ES-I3 (cell line): ENCODE data around the gene VAV2.

Source experiments
- H3K36me3 ChIP-seq: 2 replicates; pipeline ENCODE4 v1.6.1; 2013; ENCODE audit warnings: mild to moderate bottlenecking, low read length, control low read depth, moderate library complexity; ENCODE audit not compliant: insufficient read depth
- H3K4me1 ChIP-seq: 2 replicates; pipeline ENCODE4 v1.6.1; 2013; ENCODE audit warnings: mild to moderate bottlenecking, control low read depth, low read length; ENCODE audit not compliant: insufficient read depth
- H3K9ac ChIP-seq: 2 replicates; pipeline ENCODE4 v1.6.1; 2013; ENCODE audit warnings: low read depth, mild to moderate bottlenecking, low read length, moderate library complexity
- H3K9me3 ChIP-seq: 2 replicates; pipeline ENCODE4 v1.6.1; 2013; ENCODE audit warnings: mild to moderate bottlenecking, low read length, moderate library complexity; ENCODE audit not compliant: control insufficient read depth, insufficient read depth

VAV2 gene

DNA sequence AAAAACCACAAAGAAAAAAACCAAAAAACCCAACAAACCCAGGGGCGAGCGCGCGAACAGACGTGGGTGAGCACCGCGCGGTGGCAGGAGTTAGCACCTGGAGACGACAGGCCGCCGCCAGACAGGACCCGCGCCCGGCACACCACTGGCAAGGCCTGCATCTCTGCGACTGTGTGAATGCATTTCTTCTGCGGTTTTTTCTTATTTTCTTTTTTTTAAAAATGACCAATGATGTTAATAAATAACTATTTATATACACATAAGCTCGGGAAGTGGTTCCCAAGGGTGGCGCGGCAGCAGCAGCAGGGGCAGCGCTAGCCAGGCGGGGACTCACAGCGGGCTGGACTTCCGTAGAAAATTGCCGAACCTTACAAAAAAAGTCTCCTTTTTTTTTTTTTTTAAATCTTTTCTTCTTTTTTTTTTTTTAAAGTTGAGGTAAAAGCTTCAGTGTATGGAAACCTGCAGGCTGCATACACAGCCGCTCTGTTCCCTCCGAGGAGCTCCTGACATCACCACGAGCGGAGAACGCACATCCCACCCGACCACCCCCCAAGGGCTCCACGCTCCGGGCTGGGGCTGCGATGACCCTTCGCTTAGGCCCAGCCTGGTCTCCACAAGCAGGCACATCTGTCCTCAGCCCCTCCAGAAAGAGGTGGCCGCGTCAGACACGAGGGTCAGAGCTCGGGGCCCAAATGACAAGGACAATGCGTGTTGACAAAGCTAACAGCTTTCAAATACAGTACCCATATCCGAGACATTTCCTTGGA lies 40.5 kb upstream of the VAV2 start:
- Histone ChIP-seq H3K4me1 (no peaks in the 10 kb centered on the region), H3K9ac (no peak overlapping the region), H3K36me3 (peaks cover 15% of the 10 kb centered on the region), H3K9me3 (no peaks in the 10 kb centered on the region)

DNA sequence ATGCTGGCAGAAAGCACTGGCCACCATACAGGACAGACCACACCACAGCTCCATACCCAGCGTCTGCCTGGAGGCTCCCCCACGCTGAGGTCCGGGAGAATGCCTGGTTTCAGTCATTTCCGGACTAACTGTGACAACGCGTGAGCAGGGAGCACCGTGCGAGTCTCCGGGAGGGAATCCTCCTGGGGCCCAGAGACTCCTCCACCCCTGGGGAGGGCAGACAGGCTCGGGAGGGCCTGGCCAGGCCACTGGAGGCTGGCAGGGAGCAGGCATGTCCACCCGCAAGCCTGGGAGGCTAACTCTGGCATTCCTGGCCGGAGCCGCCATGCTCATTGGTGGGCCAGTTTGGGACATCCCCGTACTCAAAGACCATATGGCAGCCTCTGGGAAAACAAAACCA lies 39.7 kb upstream of the VAV2 start:
- no peak overlapping the region for H3K9ac ChIP-seq
- no peaks in the 10 kb centered on the region for H3K4me1 ChIP-seq
- H3K36me3 ChIP-seq: peaks cover 15% of the 10 kb centered on the region
- H3K9me3 ChIP-seq: no peaks in the 10 kb centered on the region

DNA sequence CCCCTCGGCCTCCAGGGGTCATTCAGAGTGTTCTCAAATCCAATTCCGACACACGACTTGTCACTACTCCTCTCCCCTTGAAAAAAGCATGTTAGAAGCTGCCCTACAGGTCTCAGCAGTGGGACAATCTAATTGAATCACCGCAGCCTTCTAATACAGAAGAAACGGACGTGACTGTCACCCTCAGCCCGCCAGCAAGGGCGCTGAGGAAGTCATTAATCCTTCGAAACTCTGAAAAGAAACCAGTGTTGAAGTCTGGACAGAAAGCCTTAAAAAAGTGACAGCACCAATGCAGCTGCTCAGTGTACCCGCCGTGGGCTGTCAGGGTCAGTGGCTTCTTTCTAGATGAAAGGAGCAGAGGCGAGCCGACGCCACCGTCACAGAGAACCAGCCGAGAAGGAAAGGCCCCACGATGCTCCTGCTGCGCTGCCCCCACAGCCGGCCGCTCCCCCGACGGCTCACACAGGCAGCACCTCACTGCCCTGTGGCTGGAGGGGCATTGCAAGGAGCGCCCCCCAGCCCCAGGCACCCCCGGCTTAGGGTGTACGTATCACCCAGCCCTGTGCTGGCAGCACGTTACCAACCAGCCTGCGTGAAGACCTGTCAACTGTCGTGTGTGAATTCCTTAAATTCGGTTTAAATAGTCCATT lies 38.8 kb upstream of the VAV2 start:
- peaks cover 14% of the 10 kb centered on the region; the same call in 1 of the 2 replicates for H3K36me3 ChIP-seq

DNA sequence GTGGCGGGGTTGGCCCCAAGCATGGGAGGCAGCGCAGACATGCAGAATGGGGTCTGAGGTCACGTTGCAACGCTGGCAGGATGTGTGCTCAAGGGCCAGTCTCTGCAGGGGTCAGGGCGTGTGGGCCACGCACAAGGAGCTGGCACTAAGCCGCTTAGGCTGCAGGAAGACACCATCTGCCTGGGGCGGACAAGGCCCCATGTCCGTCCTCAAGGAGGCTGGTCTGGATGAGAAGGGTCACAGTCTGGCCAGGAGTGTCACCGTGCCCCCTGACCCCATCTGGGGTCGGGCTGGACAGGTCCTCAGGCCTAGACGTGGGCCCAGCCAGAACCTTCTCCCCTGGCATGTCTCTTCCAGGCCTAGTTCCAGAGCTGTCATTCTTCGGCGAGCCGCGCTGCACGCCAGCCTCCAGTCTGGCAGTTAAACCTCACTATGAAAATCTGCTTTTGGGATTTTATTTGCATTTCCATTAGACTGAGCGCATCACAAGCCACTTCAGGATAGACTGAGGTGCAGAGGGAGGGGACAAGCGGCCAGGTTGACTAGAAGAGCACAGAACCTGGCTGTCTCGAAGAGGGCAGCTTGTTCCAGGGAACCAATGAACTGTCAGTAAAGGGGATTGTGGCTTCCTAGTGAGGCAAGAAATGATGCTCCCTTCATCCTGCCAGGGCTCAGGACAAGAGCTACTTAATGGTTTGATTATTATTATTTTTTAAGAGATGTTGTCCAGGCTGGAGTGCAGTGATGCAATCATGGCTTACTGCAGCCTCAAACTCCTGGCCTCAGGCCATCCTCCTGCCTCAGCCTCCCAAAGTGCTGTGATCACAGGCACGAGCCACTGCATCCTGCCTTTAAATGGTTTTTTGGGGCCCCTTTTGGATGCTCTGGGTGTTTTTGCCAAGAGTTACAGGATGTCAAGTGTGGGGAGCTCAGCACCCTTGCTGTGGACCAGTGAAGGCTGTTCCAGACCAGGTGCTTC lies 37.4 kb upstream of the VAV2 start:
- Histone ChIP-seq H3K9me3 (no peaks in the 10 kb centered on the region), H3K4me1 (no peaks in the 10 kb centered on the region), H3K36me3 (0 out of 2 replicates have a peak, but pooled peaks cover 3% of the 10 kb centered on the region), H3K9ac (no peak overlapping the region)

More for the DNA sequence above, 38.8 kb upstream of the VAV2 start:
- no peaks in the 10 kb centered on the region for H3K9me3 ChIP-seq
- no peak overlapping the region for H3K9ac ChIP-seq
- no peaks in the 10 kb centered on the region for H3K4me1 ChIP-seq

DNA sequence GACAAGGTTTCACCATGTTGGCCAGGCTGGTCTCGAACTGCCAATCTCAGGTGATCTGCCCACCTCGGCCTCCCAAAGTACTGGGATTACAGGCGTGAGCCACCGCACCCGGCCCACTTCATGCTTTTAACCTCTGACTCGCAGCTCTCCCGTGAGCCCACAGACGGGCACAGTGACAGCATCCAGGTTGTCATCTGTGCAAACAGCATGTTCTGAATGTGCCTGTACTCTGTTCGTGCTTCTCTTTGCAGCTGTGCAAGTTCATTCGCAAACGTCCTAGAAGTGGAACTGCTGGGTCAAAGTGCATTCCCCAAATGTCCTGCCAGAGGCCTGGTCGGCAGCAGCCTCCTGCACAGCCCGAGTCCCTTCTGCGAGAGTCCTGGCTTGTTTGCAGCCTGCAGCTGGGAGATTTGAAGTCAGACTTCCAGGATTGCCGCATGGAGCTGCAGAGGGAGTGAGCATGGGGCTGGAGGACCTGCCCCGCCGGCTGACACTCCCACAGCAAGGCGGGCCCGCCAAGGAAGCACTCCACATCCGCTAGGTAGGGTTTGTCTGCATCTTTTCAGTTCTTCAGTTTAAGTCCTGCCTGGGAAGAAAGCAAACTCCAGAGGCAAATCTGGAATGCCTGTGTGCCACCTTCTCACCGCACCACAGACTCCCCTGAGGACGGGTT lies 36.6 kb upstream of the VAV2 start:
- no peaks in the 10 kb centered on the region for H3K4me1 ChIP-seq
- no peaks in the 10 kb centered on the region for H3K9me3 ChIP-seq
- H3K36me3 ChIP-seq: 0 out of 2 replicates have a peak, but pooled peaks cover 2% of the 10 kb centered on the region
- no peak overlapping the region for H3K9ac ChIP-seq

DNA sequence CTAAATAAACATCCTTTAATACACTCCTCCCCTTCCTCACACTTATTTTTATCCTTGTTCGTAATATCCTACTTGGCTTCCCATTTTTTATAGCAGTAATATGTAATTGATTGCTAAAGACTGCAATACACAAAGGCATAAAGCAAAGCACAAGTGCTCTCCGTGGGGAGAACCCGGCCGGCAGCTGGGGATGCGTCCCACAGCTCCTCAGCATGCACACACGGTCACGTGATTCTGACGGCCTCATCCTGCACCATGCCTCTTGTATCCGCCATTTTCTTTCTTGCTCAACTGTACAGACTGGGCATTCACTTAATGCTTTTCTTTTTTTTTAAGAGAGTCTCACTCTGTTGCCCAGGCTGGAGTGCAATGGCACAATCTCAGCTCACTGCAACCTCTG lies 36.0 kb upstream of the VAV2 start:
- Histone ChIP-seq H3K9me3 (no peaks in the 10 kb centered on the region), H3K36me3 (0 out of 2 replicates have a peak, but pooled peaks cover 2% of the 10 kb centered on the region), H3K4me1 (no peaks in the 10 kb centered on the region), H3K9ac (no peak overlapping the region)

DNA sequence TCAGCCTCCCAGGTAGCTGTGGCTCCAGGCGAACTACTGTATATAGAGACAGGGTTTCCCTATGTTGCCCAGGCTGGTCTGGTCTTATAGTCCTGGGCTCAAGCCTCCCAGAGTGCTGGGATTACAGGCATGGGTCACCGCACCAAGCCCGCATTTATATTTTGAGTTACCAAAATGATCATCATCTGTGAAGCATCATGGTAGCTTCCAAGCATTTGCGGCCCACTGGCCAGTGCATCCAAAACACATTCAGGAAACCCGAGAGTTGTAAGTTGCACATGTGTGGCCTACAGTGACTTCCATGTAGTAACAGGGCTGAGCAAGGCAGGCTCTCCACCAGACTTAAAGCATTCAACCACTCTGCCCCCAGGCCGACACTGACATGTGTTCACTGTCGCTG lies 35.4 kb upstream of the VAV2 start:
- Histone ChIP-seq H3K9ac (no peak overlapping the region), H3K36me3 (no peaks in the 10 kb centered on the region), H3K4me1 (no peaks in the 10 kb centered on the region), H3K9me3 (no peaks in the 10 kb centered on the region)

DNA sequence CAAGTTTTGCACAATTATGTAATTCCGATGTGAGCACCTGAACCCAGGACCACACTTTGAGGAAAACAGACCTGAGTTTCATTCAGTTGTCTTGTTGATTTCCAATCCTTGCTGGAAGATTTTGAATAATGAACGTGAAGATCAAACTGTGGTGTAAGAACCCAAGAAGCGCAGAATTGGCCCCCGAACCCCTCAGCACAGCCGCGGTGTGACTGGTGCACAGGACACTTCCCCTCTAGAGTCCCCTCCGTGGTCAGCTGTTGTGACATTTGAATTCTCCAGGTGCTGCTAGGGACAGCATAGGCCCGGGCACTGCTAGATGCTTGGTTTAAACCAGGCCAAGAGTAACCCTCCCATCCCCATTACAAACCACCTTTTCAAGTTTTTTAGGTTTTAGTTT lies 34.9 kb upstream of the VAV2 start:
- Histone ChIP-seq H3K9me3 (no peaks in the 10 kb centered on the region), H3K36me3 (no peaks in the 10 kb centered on the region), H3K9ac (no peak overlapping the region), H3K4me1 (no peaks in the 10 kb centered on the region)

DNA sequence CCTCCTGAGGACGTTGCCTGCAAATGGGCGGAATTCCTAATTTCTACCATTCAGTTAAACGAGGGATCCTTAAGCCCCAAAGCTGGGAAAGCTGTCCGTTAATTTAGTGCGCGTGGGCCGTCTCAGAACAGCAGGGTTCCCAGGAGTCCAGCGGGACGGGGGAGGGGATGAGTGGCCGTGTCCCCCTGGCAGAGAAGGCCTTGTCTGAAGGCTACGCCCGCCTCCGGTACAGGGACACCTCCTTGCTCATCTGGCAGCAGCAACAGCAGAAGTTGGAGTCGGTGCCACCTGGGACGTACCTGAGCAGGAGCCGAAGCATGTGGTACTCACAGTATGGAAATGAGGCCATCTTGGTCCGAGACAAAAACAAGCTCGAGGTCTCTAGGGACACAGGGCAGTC lies 34.5 kb upstream of the VAV2 start:
- H3K9ac ChIP-seq: no peak overlapping the region
- no peaks in the 10 kb centered on the region for H3K9me3 ChIP-seq
- H3K4me1 ChIP-seq: no peaks in the 10 kb centered on the region
- H3K36me3 ChIP-seq: no peaks in the 10 kb centered on the region

DNA sequence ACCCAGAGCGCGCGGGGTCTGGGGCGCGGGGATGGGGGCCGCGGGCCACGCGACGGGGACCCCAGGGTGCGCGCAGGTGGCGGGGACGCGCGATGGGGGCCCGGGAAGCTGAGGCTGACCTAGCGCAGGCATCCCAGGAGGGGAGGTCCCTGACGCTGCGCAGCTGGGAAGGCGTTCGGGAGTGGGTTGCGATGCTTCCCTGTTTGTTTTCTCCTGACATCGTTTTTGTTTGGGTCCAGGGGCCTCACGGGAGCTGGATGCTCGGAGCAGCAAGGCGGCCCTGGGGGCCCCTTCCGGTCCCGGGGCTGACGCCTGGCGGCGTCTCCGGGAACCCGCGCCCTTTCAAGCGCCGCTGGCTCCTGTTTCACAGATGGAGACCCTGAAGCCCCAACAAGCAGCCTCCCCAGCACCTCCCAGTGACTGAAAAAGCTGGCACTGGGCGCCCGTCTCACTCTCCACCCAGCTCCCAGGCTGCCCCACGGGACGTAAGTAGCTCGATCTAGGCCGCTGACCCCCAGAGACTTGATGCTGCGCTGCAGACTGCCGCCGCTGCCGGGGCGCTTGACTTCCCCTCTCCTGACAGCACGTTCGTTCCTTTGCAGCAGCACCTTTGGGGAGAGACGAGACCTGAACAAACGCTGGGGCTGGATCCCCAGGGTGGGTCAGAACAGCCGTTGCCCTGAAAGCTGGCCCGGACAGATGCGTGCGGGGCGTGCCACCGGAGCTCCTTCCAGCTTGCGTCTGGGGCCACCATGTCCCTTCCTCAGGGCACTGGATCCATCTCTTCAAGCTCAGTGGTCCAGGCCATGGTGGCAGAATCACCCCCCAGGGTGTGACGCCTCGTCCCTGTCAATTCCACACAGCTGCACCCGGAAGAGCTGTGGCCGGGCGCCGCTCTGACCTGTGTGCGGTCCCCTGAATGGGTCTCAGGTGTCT lies 33.8 kb upstream of the VAV2 start:
- Histone ChIP-seq H3K9me3 (no peaks in the 10 kb centered on the region), H3K36me3 (no peaks in the 10 kb centered on the region), H3K9ac (peak overlapping the region; percentile 70; the same call in 1 of the 2 replicates), H3K4me1 (no peaks in the 10 kb centered on the region)

DNA sequence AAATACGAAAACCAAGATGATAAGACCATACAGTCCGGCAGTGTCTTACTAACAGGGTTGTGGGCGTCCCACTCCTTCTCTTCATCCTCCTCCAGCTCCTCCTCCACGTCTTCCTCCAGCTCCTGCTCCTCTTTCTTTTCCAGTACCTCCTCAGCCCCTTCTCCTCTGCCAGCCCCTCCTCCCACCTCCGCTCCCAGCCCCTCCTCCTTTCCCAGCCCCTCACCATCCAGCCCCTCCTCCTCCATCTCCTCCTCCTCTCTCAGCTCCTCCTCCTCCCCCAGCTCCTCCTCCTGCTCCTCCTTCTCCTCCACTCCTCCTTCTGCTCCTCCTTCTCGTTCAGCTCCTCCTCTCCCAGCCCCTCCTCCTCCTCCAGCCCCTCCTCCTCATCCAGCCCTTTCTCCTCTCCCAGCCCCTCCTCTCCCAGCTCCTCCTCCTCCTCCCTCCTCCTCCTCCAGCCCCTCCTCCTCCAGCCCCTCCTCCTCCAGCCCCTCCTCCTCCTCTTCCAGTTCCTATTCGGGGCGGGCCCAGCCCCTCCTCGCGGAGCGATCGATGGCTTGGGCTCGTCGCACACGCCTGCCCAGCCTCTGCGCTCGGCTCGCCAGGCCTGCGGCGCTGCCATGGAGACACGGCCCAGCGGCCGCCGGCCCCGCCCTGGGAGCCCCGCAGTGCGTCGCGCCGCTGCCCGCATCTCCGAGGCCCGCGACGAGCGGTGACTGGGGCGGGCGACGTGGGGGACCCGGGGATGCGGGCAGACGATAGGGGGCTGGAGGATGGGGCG lies 32.9 kb upstream of the VAV2 start, which contains the start of gene BRD3OS:
BRD3OS (plus strand) TSS at position 654 of the 778 bp plus-strand sequence. CDS start 1,267 bp downstream, outside the sequence.
- H3K9me3 ChIP-seq: no peaks in the 10 kb centered on the region
- H3K36me3 ChIP-seq: no peaks in the 10 kb centered on the region
- H3K9ac ChIP-seq: peak within 1 kb of the TSS; percentile 70; the same call in 1 of the 2 replicates
- H3K4me1 ChIP-seq: no peaks in the 10 kb centered on the region

DNA sequence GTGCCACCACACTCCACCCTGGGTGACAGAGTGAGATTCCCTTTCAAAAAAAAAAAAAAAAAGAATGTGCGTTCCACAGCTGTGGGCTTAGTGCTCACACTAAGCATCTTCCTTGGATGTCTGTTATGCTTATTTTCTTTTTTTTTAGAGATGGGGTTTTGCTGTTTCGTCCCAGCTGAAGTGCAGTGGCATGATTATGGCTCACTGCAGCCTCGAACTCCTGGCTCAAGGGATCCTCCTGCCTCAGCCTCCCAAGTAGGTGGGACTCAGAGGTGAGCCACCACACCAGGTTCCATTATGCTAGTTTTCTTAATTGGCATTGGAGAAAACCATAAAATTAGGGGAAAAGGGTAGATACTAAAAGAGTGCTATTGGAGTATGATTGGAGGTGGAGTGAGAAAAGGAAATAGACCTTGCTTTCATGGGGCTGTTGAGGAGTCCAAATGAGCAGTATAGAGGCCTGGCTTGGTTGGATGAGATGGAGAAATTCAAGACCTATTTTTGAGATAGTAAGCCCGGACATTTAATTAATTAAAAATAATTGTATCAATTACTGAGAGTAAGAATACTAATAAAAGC lies 32.2 kb upstream of the VAV2 start:
- no peaks in the 10 kb centered on the region for H3K4me1 ChIP-seq
- H3K9me3 ChIP-seq: no peaks in the 10 kb centered on the region
- no peak overlapping the region; the same call in 1 of the 2 replicates for H3K9ac ChIP-seq
- no peaks in the 10 kb centered on the region for H3K36me3 ChIP-seq
